Measurements from ENCODE around the gene CASQ2.

The CASQ2 gene

GRCh38 chr1:115729756-115730155, 38.8 kb downstream of the CASQ2 start:
- no peak for DNase-seq (ENCODE audit: low read depth in 1 of 2, low spot score in 1 of 2)

GRCh38 chr1:115728341-115728740, 40.2 kb downstream of the CASQ2 start:
- no peak for DNase-seq (ENCODE audit: low read depth in 1 of 2, low spot score in 1 of 2)

GRCh38 chr1:115727706-115728249, 40.7 kb downstream of the CASQ2 start:
- no peak for DNase-seq (ENCODE audit: low read depth in 1 of 2, low spot score in 1 of 2)

GRCh38 chr1:115726570-115726969, 41.9 kb downstream of the CASQ2 start:
- DNase-seq (ENCODE audit: low read depth in 1 of 2, low spot score in 1 of 2) = no peak

- no peak for DNase-seq (ENCODE audit: low read depth in 1 of 2, low spot score in 1 of 2)
Observed at GRCh38 chr1:115726161-115726560, 42.4 kb downstream of the CASQ2 start.

GRCh38 chr1:115725600-115725999, 42.9 kb downstream of the CASQ2 start:
- no peak for DNase-seq (ENCODE audit: low read depth in 1 of 2, low spot score in 1 of 2)

GRCh38 chr1:115723756-115724155, 44.8 kb downstream of the CASQ2 start:
- DNase-seq (ENCODE audit: low read depth in 1 of 2, low spot score in 1 of 2) = no peak

- no peak for DNase-seq (ENCODE audit: low read depth in 1 of 2, low spot score in 1 of 2)
Observed at GRCh38 chr1:115722221-115722620, 46.3 kb downstream of the CASQ2 start.

- no peak for DNase-seq (ENCODE audit: low read depth in 1 of 2, low spot score in 1 of 2)
Observed at GRCh38 chr1:115719285-115719684, 49.2 kb downstream of the CASQ2 start.

GRCh38 chr1:115718011-115718754, 50.3 kb downstream of the CASQ2 start:
- no peak for DNase-seq (ENCODE audit: low read depth in 1 of 2, low spot score in 1 of 2)

- DNase-seq (ENCODE audit: low read depth in 1 of 2, low spot score in 1 of 2) = no peak
Observed at GRCh38 chr1:115717541-115717940, 51.0 kb downstream of the CASQ2 start.

GRCh38 chr1:115714572-115715141, 53.9 kb downstream of the CASQ2 start:
- no peak for DNase-seq (ENCODE audit: low read depth in 1 of 2, low spot score in 1 of 2)

- no peak for DNase-seq (ENCODE audit: low read depth in 1 of 2, low spot score in 1 of 2)
Observed at GRCh38 chr1:115713906-115714305, 54.6 kb downstream of the CASQ2 start.

GRCh38 chr1:115712911-115713609, 55.5 kb downstream of the CASQ2 start:
- DNase-seq (ENCODE audit: low read depth in 1 of 2, low spot score in 1 of 2) = no peak

GRCh38 chr1:115710859-115711624, 57.5 kb downstream of the CASQ2 start:
- no peak for DNase-seq (ENCODE audit: low read depth in 1 of 2, low spot score in 1 of 2)

GRCh38 chr1:115706587-115707425, 61.7 kb downstream of the CASQ2 start:
- no peak for DNase-seq (ENCODE audit: low read depth in 1 of 2, low spot score in 1 of 2)

GRCh38 chr1:115705963-115706362, 62.6 kb downstream of the CASQ2 start:
- no peak for DNase-seq (ENCODE audit: low read depth in 1 of 2, low spot score in 1 of 2)

GRCh38 chr1:115705085-115705951, 63.2 kb downstream of the CASQ2 start:
- DNase-seq (ENCODE audit: low read depth in 1 of 2, low spot score in 1 of 2) = no peak

GRCh38 chr1:115702959-115703358, 65.6 kb downstream of the CASQ2 start:
- no peak for DNase-seq (ENCODE audit: low read depth in 1 of 2, low spot score in 1 of 2)

Measured in activated CD4-positive, alpha-beta T cell treated with anti-CD3 and anti-CD28 coated beads, Interleukin-2, amount 50 U/mL, for 24 hours (primary cell).